Measurements from ENCODE around the gene TMEM106B.
A peak's percentile ranks its signal among the peaks of the same experiment; 100 is the strongest.

- peak; percentile 71 for TF ChIP-seq CTCF (conservative IDR thresholded peaks at IDR 0.05)
- TF ChIP-seq ZFX (IDR thresholded peaks at IDR 0.05): no peak
Measured at GRCh38 chr7:12291870-12292269, 80.8 kb downstream of the TMEM106B start.

Measured in C4-2B (cell line).